ENCODE data around the gene ABCF1. TPM values are rescaled to one million over a fixed set of nuclear protein-coding genes. Genes with fewer than 3 reads are reported as not detected.
A peak's percentile ranks its signal among the peaks of the same experiment; 100 is the strongest.

Gene ABCF1
- polyA plus RNA-seq, 1 donor from 2014 or later, result 19.5 TPM

- TF ChIP-seq EP300 (conservative IDR thresholded peaks at IDR 0.05; ENCODE audit: poor library complexity, severe bottlenecking) (no peak), MXI1 (conservative IDR thresholded peaks at IDR 0.05; ENCODE audit: poor library complexity, severe bottlenecking) (no peak), POLR2AphosphoS5 (IDR thresholded peaks at IDR 0.05) (no peak), EZH2 (IDR thresholded peaks at IDR 0.05; ENCODE audit: borderline replicate concordance, insufficient read depth, low read length, poor library complexity, severe bottlenecking) (no peak), RAD21 (conservative IDR thresholded peaks at IDR 0.05) (no peak), CTCF (IDR thresholded peaks at IDR 0.05; ENCODE audit: poor library complexity, severe bottlenecking) (no peak), REST (IDR thresholded peaks at IDR 0.05; ENCODE audit: borderline replicate concordance) (no peak), TAF1 (IDR thresholded peaks at IDR 0.05; ENCODE audit: low read depth) (no peak)
- H3K4me3 ChIP-seq (ENCODE audit: low read length), result peak overlapping the region; percentile 77
- no peaks in the 10 kb centered on the region for H3K36me3 ChIP-seq (ENCODE audit: insufficient read depth, low read length)
- peak overlapping the region; percentile 98 for H3K4me2 ChIP-seq (ENCODE audit: low read length)
- H3F3A ChIP-seq (ENCODE audit: insufficient read depth, low read length, poor library complexity, severe bottlenecking), result no peaks in the 10 kb centered on the region
- no peaks in the 10 kb centered on the region for H3K9me2 ChIP-seq (ENCODE audit: insufficient read depth, low read length)
- H3K27me3 ChIP-seq (ENCODE audit: insufficient read depth, low read depth, low read length), result peaks cover 7% of the 10 kb centered on the region
- H3K79me2 ChIP-seq (replicated peaks; ENCODE audit: insufficient read depth, low read length), result peaks cover 31% of the 10 kb centered on the region
- H2AFZ ChIP-seq (ENCODE audit: low read depth, low read length), result no peak overlapping the region
- H3K9me3 ChIP-seq (ENCODE audit: low read length), result no peaks in the 10 kb centered on the region
- no peak overlapping the region for H3K27ac ChIP-seq (ENCODE audit: low read length)
- peak overlapping the region; percentile 81 for H3K9ac ChIP-seq (ENCODE audit: low read length)
- no peaks in the 10 kb centered on the region for H4K20me1 ChIP-seq (ENCODE audit: insufficient read depth)
These were observed 979 bp upstream of the ABCF1 start for GRCh38 chr6:30570263-30570662.

GRCh38 chr6:30570740-30571074, 535 bp upstream of the ABCF1 start:
- Histone ChIP-seq H3K79me2 (replicated peaks; ENCODE audit: insufficient read depth, low read length) (peaks cover 36% of the 10 kb centered on the region), H2AFZ (ENCODE audit: low read depth, low read length) (peak overlapping the region; percentile 78), H3K9ac (ENCODE audit: low read length) (peak overlapping the region; percentile 81), H3K36me3 (ENCODE audit: insufficient read depth, low read length) (no peaks in the 10 kb centered on the region), H3K27ac (ENCODE audit: low read length) (peak overlapping the region; percentile 66), H3K9me2 (ENCODE audit: insufficient read depth, low read length) (no peaks in the 10 kb centered on the region), H3F3A (ENCODE audit: insufficient read depth, low read length, poor library complexity, severe bottlenecking) (no peaks in the 10 kb centered on the region), H4K20me1 (ENCODE audit: insufficient read depth) (no peaks in the 10 kb centered on the region), H3K9me3 (ENCODE audit: low read length) (no peaks in the 10 kb centered on the region), H3K4me2 (ENCODE audit: low read length) (peak overlapping the region; percentile 98), H3K27me3 (ENCODE audit: insufficient read depth, low read depth, low read length) (peaks cover 7% of the 10 kb centered on the region), H3K4me3 (ENCODE audit: low read length) (peak overlapping the region; percentile 77)
- no peak for TF ChIP-seq MXI1 (conservative IDR thresholded peaks at IDR 0.05; ENCODE audit: poor library complexity, severe bottlenecking)
- TF ChIP-seq SMC3 (conservative IDR thresholded peaks at IDR 0.05; ENCODE audit: poor library complexity), result no peak
- TF ChIP-seq REST (IDR thresholded peaks at IDR 0.05; ENCODE audit: borderline replicate concordance), result no peak
- TF ChIP-seq EP300 (conservative IDR thresholded peaks at IDR 0.05; ENCODE audit: poor library complexity, severe bottlenecking), result no peak
- no peak for TF ChIP-seq EZH2 (IDR thresholded peaks at IDR 0.05; ENCODE audit: borderline replicate concordance, insufficient read depth, low read length, poor library complexity, severe bottlenecking)
- TF ChIP-seq POLR2AphosphoS5 (IDR thresholded peaks at IDR 0.05), result no peak
- TF ChIP-seq CTCF (IDR thresholded peaks at IDR 0.05; ENCODE audit: poor library complexity, severe bottlenecking), result no peak
- TF ChIP-seq TAF1 (IDR thresholded peaks at IDR 0.05; ENCODE audit: low read depth), result no peak

All from neural cell (in vitro differentiated cells).